Activated T-cell treated with anti-CD3 and anti-CD28 coated beads, Interleukin-2, amount 50 U/mL, for 48 hours (primary cell): Measurements from ENCODE around the gene ELF2.
"Not testable (repeated sequence)": the region's sequence is repeated elsewhere in the genome, so short reads cannot be mapped to it uniquely, and the experiment has no call there.

ENCODE experiments used
- DNase-seq, 2 experiments: peaks; one replicate each; pipeline ENCODE4 v3.0.0-alpha.2; 2020

The ELF2 gene

DNA sequence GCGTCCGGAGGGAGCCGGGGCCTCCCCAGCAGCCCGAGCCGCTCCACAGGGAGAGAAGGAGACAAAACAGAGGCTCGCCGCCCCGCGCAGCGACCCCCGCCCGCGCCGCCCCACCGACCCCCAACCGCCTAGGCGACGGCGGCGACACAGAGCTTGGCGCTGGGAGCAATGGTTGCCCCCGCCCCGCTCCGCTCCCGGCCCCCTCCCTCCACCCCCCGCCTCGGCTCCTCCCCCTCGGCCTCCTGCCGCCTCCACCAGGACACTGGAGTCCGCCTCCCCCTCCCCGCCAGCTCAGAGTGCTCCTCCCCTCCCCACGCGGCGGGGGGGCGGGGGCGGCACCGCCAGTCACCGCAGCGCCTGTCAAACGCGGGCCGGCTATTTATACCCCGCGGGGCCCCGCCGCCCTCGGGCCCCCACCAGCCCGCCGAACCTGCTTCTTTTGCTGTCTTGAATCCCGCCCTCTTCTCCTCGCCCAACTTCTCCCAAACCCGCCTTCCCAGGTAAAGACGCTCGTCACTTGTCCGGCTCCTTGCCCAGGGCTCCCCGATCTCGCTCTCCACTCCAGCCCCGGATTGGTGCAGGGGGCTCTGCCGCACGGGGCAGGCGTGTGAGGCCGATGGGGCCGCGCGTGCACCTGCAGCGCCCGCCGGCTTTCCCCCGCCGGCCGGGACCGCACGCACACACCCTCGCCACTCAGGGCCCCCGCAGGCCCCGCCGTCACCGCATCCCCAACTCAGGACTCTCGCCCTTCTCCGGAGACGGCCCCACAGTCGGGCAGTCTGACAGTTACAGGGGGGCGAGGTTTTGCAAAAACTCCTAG lies at the start of gene ELF2:
TSS of gene ELF2 (minus strand) at position 170 of the 820 bp plus-strand sequence. CDS start 39,517 bp downstream, outside the sequence.
- peak; percentile 78 to 84 for DNase-seq

DNA sequence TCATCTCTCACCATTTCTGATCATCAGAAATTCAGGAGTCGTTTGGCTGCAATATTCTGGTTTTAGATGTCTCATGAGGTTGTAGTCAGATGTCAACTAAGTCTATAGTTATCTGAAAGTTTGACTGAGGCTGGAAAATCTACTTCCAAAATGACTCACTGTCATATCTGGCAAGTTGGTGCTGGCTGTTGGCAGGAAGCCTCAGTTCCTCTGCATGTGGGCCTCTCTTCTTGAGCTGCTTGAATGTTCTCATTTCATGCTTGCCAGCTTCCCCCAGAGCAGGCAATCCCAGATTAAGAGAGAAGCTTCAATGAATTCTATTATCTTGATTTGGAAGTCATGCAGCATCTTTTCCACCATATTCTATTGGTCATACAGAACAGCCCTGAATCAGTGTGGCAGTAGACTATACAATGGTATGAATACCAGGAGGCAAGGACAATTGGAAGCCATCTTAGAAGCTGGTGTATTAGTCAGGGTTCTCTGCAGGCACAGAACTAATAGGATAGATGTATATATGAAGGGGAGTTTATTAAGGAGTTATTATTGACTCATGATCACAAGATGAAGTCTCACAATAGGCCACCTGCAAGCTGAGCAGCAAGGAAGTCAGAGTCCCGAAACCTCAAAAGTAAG lies 46.8 kb upstream of the ELF2 start:
- peak; percentile 24 to 25 for DNase-seq

DNA sequence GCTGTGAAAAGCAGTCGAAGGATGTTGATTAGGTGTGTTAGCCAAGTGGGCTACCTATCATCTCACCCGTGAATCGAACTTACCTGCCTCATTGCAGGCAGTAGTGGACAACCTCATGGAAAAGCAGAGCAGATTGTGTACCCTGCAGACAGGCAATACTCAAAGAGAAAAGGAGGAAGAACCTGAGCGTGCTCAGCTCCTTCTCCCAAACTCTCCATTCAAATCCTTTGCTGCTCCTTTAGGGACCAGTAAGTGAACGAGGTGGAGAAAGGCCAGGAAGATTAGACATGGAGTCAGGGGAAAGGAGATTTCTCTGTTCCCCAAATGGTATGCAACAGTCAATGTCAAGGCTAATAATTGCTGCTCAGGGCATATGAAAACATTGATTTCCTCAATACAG lies 45.2 kb upstream of the ELF2 start:
- DNase-seq = no peak

DNA sequence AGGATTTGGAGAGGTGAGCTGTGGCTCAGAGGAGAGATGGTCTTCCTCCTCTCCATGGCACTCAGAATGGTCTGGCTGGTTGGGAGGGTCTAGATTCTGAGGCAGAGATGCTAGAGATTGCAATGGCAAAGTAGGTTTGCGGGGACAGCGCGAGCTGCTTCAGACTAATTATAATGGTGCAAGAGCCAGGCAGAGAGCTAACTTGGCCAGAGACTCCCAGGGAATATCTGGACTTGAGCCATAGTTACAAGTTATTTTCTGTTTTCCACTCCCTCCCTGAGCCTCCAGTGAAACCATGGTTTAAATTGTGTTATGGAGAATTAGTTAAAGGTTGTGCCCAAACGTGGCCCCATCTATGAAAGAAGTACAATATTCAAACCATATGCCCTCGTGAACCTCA lies 44.7 kb upstream of the ELF2 start:
- no peak for DNase-seq

DNA sequence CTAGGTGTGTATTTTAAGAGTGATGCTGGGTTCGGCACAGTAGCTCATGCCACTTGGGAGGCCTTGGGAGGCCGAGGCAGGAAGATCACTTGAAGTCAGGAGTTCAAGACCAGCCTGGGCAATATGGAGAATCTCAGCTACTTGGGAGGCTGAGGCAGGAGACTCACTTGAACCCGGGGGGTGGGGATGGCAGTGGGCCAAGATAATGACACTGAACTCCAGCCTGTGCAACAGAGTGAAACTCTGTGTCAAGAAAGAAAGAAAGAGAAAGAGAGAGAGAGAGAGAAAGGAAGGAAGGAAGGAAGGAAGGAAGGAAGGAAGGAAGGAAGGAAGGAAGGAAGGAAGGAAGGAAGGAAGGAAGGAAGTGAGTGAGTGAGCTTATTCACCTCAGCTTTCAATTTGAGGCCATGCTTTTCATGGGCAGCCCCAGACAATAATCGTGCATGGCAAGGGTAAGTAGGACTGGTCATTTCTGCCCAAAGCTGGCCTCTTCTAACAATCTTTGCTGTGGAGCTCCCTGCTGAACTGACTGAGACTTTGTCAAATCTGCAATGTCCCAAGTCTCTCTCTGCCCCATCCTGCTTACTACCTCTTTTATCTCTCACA lies 42.5 kb upstream of the ELF2 start:
- no peak for DNase-seq

DNA sequence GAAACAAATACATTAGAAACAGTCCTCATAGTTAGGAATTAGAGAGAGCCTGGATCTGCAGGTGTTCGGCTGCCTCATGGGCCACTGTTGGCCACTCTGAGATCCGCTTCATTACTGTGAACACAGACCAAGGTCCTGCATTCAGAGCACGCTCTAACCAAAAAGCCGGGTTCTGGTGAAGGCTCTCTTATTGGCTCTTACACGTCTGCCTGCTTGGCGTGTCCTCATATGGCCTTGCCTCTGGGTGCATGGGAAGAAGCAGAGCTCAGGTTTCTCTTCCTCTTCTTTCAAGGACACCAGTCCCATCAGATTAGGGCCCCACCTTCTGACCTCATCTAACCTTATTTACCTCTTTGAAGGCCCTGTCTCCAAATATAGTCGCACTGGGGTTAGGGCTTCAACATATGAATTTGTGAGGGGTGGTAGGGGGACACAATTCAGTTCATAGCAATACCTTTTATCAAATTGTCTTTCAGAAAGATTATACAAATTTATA lies 37.1 kb upstream of the ELF2 start:
- no peak for DNase-seq

DNA sequence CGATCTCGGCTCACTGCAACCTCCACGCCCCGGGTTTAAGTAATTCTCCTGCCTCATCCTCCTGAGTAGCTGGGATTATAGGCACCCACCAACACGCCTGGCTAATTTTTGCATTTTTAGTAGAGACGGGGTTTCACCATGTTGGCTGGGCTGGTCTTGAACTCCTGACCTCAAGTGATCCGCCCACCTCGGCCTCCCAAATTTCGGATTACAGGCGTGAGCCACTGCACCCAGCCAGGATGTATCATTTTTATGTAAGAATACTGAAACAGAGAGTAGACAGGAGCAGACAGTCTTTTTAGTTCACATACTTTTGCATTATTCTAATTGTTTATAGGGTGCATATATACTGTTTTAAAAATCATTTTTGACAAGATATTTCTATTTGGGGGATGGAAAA lies 36.6 kb upstream of the ELF2 start:
- DNase-seq = not testable (repeated sequence)

DNA sequence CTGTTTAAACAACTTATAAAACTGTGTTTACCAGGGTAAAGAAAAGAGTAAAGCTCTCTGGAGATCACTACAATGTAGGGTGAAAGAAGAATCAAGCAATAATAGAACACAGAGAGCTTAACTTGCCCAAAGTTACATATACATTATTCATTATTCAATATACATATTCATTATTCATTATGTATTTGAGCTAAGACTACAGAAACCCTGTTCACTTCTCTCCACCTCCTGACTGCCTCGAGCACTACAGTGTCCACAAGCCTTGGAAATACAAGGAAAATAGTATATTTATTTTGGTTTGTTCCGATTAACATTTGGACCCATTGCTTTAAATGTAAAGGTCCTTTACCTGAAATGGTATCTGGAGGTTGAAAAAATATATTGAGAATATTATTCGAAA lies 35.9 kb upstream of the ELF2 start:
- no peak for DNase-seq

DNA sequence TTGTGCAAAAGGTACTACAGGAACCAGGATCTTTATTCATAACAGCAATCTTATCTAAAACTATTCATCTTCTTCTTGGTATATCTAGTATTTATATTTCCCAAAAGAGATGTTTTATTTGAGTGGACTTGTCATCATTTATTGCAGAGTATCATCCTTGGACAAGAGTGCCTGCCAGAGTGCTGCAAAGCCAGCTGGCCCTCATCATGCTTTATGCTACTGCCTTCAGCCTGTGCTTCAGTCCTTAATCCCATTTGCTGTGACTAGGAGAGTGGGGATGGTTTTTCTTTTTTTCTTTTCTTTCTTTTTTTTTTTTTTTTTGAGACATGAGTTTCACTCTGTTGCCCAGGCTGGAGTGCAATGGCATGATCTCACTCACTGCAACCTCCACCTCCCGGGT lies 33.5 kb upstream of the ELF2 start:
- DNase-seq = no peak

DNA sequence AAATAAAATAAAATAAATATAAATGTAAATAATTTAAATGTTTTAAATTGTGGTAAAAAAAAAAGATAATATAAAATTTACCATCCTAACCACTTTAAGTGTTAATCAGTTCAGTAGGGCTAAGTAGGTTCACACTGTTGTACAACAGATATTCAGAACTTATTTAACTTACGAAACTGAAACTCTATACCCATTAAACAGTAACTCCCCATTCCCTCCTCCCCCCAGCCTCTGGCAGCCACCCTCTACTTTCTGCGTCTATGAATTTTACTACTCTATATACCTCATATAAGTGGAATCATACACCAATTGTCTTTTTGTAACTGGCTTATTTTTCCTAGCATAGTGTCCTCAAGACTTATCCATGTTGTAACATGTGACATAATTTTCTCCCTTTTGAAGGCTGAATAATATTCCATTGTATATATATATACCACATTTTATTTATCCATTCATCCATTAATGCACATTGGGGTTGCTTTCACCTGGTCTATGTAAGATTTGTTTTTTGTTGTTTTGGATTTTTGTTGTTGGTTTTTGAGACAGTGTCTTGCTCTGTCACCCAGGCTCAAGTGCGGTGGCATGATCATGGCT lies 32.5 kb upstream of the ELF2 start:
- DNase-seq = no peak

DNA sequence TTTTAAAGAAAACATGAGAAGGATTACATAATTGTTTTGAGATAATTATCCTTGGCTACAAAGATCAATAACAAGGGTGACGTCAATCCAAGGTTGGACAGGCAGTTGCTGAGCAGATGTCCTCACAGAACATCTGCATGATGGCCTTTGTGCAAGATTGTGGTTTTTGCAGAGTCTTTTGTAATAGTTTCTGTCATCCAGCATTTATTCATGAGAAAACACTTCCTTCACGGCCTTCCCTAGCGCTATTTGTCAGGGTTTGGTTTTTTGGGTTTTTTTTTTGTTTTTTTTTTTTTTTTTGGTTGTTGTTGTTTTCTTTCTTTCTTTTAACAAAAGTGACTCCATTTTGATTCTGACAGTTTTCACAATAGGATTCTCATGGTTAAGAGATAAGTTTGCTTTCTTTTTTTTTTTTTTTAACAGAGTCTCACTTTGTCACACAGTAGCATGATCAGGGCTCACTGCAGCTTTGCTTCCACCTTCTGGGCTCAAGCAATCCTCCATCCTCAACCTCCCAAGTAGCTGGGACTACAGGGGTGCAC lies 31.5 kb upstream of the ELF2 start:
- DNase-seq = no peak

DNA sequence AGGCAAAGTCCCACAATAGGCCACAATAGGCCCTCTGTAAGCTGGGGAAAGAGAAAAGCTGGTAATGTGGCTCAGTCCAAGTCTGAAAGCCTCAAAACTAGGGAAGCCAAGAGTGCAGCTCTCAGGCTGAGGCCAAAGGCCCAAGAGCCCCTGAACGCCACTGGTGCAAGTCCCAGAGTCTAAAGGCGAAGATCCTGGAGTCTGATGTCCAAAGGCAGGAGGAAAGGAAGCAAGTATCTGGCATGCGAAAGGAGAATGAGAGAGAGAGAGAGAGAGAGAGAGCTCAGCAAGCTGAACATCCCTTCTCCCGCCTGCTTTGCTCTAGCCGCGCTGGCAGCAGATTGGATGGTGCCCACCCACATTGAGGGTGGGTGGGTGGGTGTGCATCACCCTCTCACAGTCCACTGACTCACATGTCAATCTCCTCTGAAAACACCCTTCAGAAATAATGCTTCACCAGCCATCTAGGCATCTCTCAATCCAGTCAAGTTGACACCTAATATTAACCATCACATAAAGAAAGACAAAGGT lies 30.9 kb upstream of the ELF2 start:
- DNase-seq = no peak

DNA sequence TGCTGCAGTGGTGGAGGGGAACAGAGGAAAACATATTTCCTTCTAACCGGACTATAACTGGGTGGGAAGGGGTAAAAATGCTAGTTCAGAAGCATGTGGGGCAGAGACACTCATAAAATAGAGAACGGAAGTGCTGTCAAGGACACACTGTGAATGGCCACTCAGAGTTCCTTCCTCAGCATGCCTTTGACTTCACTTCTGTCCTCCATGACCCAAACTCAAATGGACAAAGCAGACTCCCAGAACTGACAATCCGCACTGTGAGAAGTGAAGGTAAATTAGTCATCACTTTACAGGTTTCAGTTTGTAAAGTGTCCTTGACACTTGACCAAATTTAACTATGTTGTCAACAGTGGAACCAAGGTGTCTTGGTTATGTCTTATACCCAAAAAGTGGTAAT lies 30.2 kb upstream of the ELF2 start:
- no peak for DNase-seq

DNA sequence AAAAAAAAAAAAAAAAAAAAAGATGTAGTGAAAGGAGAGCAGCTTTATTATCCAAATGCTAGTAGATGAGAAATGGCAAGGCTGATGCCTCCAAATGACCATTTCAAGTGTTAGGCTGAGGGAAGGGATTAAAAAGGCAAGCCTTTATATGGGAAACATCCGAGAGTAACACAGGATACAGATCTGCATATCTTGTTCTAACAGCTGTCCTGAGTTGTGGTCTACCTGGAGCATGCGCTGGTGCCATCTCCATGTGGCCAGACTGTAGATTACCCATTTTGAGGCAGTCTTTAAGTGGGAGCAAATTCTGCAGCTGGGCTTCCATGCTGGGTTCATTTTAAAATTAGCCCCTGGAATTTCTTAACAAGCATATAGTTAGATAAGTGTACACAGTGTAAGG lies 26.0 kb upstream of the ELF2 start:
- no peak for DNase-seq

DNA sequence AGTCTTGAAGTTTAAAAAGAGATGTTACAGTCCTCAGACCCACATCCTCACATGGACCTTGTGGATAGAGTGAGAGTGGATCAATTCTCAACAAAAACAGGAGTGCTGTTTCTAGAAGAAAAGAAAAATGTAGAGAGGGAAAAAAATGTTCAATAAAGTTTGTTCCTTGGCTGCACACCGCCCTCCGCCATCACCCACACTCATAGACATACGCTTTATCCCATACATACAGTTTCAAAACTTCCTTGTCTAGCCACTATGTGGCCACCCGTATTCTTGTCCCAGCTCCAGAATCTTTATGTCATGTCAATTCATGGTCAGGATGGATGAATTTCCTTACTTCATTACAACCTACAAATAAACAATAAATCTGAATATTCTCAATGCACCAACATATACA lies 23.5 kb upstream of the ELF2 start:
- DNase-seq = no peak

DNA sequence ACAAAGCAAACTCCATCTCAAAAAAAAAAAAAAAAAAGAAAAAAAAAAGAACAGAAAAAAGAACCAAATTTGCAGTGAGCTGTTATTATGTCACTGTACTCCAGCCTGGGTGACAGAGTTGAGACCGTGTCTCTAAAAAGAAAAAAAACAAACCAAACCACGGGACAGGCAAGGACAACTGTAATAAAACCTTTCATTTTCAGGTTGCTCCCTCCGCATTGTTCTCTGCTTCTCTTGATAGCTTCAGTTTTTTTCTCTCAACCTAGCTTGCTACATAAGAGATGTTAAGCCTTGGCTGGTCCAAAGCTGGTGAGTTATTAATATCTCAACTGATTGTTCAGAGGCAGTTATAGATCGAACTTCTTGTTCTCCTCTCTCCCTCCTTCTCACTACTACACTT lies 23.1 kb upstream of the ELF2 start:
- DNase-seq = no peak

DNA sequence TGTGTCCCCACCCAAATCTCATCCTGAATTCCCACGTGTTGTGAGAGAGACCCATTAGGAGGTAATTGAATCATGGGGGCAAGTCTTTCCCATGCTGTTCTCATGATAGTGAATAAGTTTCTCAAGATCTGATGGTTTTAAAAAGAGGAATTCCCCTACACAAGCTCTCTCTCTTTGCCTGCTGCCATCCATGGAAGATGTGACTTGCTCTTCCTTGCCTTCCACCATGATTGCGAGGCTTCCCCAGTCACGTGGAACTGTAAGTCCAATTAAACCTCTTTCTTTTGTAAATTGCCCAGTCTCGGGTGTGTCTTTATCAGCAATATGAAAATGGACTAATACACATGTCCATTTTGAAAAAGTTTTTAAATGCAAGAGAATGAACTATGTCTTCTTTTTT lies 20.2 kb upstream of the ELF2 start:
- not testable (repeated sequence) for DNase-seq

DNA sequence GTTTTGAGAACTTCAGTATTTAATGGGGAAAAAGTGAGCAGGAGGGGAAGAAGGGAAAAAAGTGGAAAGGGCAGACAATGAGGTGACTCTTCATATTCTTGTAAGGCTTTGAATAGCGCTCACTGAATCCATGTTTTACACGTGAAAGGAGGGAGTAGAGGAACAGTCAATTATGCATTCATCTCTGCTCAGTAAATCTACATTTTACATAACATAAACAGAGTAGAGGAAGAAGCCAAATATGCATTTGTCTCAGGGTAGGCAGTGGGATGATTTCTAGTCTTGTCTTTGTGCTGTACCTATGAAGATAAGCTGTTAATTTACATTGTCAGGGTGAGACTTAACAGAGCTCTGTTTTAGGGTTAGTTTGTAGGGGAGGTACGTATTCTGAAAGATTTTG lies 19.4 kb upstream of the ELF2 start:
- DNase-seq = no peak

DNA sequence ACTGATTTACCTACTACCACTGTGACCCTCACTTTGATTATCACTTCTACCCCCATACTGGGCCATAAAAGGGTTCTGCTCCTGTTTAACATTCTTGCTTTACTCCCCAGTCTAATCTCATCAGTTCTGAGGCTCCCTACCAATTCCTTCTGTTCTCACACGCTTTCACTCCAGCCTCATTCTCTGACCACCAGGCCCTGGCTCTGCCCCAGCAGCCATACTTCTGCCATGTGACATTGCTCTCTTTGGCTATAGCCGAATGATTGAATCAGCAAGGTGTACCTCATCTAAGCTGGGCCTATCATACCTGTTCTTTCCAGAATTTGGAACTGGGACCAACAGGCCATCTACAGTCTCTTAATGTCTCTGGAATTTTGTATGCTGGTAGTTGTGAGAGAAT lies 14.4 kb upstream of the ELF2 start:
- no peak for DNase-seq

DNA sequence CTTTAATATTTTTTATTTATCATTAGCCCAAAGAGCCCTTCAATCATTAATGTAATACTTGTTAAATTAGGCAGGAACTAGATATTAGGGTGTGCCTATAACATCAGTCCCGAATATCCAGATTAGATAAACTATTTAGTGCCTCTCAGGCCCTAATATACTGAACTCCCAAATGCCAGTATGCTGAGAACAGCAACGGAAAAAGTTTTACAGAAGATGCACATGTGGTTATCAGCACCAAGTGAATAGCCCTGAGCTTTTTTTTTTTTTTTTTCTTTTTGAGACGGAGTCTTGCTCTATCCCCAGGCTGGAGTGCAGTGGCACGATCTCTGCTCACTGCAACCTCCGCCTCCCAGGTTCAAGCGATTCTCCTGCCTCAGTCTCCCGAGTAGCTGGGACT lies 13.0 kb upstream of the ELF2 start:
- DNase-seq = no peak

DNA sequence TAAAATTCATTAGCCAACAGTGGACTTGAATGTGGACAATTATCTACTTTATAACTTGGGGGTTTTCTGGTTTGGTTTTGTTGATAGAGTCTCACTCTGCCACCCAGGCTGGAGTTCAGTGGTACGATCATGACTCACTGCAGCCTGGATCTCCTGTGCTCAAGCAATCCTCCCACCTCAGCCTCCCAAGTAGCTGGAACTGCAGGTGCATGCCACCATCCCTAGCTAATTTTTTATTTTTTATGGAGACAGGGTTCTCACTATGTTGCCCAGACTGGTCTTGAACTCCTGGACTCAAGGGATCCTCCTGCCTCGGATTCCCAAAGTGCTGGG lies 12.4 kb upstream of the ELF2 start:
- DNase-seq = no peak

DNA sequence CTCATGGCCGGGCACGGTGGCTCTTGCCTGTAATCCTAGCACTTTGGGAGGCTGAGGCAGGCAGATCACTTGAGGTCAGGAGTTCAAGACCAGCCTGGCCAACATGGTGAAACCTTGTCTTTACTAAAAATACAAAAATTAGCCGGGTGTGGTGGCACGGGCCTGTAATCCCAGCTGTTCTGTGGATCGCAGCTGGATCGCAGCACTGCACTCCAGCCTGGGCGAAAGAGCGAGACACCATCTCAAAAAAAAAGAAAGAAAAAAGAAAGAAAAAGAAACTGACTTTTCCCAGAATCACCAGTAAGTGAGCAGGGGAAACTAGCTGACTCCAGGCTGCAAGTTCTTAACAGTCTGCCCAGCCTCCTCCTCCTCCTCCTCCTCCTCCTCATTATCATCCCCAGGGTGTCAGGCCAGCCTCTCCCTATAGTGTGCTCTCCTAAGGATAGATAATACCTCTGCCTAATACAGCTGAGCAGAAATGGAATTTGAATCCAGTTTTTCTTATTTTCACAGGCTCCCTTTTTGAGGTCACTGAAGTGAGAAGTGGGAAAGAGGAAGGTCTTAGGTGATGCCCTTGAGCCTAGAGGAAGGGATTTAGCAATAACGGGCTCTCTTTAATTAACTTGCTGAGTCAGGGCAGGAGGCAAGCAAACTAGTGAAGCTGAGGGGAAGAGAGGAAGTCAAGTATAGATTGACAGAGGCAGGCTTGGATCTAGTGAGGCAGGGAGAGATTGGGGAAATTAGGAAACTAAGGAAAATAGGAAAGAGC lies 11.8 kb upstream of the ELF2 start:
- DNase-seq = no peak

DNA sequence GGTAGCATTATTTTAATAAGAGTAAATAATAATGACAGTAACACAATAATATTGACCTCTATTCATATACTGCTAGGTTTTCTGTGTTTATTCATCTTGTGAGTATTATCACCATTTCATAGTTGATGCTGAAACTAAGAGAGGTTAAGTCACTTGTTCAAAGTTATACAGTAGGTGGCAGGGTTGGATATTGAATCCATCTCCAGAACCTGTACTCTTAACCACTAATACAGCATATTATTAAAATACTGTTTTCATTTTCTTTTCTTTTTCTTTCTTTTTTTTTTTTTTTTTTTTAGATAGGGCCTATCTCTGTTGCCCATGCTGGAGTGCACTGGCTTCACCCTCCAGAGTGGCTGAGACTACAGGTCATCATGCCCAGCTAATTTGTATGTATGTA lies 7.1 kb upstream of the ELF2 start:
- DNase-seq = no peak
